RWPE2 (cell line): ENCODE data around the gene TMEM129.

Experiments
- ATAC-seq: fragments of 200-7000 bp; cut with Tn5 transposase; 3 replicates; pipeline ENCODE4 v1.9.1; 2021; ENCODE audit warnings: low read depth
- DNase-seq: peaks from one replicate; pipeline ENCODE4 v3.0.0-alpha.2; 2020; ENCODE audit warnings: low spot score
- H3K27ac ChIP-seq: fragments of 450-650 bp; 2 replicates; pipeline ENCODE4 v1.5.1; 2017; ENCODE audit warnings: mild to moderate bottlenecking; ENCODE audit not compliant: poor library complexity, severe bottlenecking
- H3K27me3 ChIP-seq: fragments of 250-450 bp; sonication (Bioruptor Pico); 2 replicates; pipeline ENCODE4 v1.5.1; 2021; ENCODE audit warnings: mild to moderate bottlenecking, moderate library complexity; ENCODE audit not compliant: insufficient read depth, poor library complexity, severe bottlenecking
- H3K36me3 ChIP-seq: fragments of 250-450 bp; sonication (Bioruptor Pico); 2 replicates; pipeline ENCODE4 v1.5.1; 2020; ENCODE audit warnings: low read depth, mild to moderate bottlenecking, moderate library complexity
- H3K4me1 ChIP-seq: fragments of 250-450 bp; sonication (Bioruptor Pico); 2 replicates; pipeline ENCODE4 v1.5.1; 2021; ENCODE audit warnings: mild to moderate bottlenecking, moderate library complexity; ENCODE audit not compliant: insufficient read depth, poor library complexity, severe bottlenecking
- H3K4me3 ChIP-seq: fragments of 250-450 bp; sonication (Bioruptor Pico); 2 replicates; pipeline ENCODE4 v1.5.1; 2021; ENCODE audit warnings: mild to moderate bottlenecking, moderate library complexity; ENCODE audit not compliant: severe bottlenecking
- H3K9me3 ChIP-seq: fragments of 250-450 bp; sonication (Bioruptor Pico); 2 replicates; pipeline ENCODE4 v1.5.1; 2021; ENCODE audit warnings: mild to moderate bottlenecking, moderate library complexity; ENCODE audit not compliant: severe bottlenecking
- TF ChIP-seq, protein P1 (sequence below): fragments of 450-650 bp; IDR thresholded peaks from one replicate; pipeline ENCODE4 v1.5.1; 2017; ENCODE audit warnings: mild to moderate bottlenecking, moderate library complexity; ENCODE audit not compliant: poor library complexity, severe bottlenecking

The TMEM129 gene

DNA sequence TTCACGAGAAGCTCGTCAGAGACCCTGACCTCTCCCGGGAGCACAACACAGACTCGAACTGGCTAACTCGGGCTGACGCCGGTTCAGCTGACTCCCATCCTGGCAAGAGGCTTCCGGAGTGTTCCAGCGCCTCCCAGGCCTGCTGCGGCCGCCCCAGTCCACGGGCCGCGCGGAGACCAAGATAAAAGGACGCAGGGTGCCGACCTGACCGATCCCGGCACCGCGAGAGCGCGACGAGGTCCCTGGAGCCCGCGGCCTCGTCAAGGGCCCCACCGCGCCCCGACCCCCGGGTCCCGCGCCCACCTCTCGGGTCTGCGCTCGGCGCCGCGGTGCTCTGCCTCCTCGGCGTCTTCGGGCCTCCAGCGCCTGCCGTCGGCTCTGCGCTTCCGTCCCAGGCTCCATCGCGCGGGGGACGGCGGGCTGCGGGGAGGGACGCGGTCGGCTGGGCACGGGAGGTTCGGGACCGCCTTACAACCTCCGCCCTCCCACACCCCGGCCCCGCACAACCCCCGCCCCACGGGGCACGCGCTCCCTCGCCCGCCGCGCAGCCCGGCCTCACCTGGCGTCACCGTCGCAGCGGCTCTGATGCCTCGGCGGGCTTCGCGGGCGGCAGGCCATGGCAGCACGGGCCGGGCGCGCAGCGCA lies 9.4 kb downstream of the TMEM129 start:
- no peak for DNase-seq

DNA sequence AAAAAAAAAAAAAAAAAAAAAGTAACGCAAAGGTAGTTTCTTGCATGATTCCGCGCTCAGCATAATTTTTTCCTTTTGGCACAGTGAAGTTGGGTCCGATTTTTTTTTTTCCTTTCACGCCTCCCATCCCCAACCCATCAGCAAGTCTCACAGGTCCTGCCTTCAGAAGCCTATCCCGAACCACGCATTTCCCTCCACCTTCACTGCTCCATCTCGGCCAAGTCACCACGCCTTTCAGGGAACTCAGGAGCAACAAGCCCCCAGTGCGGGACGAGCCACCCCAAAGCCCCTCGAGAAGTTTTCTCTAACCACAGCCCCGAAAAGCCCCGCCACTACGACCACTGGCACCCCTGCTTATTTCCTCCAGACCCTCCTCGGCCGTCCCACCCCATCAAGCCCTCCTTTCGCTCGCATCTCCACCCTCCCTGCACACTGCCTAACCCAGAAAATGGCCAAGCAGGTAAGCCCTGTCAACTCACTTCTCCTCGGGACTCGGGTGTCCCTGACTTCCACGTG lies 10.0 kb downstream of the TMEM129 start:
- DNase-seq (peak; percentile 38), ATAC-seq (no peak; the same call in 2 of the 3 replicates)
- Histone ChIP-seq H3K27me3 (no peaks in the 10 kb centered on the region), H3K9me3 (no peaks in the 10 kb centered on the region), H3K36me3 (peaks cover 47% of the 10 kb centered on the region), H3K4me1 (peaks cover 4% of the 10 kb centered on the region), H3K4me3 (peak overlapping the region; percentile 79), H3K27ac (peak overlapping the region; percentile 85)
- TF ChIP-seq, protein P1, sequence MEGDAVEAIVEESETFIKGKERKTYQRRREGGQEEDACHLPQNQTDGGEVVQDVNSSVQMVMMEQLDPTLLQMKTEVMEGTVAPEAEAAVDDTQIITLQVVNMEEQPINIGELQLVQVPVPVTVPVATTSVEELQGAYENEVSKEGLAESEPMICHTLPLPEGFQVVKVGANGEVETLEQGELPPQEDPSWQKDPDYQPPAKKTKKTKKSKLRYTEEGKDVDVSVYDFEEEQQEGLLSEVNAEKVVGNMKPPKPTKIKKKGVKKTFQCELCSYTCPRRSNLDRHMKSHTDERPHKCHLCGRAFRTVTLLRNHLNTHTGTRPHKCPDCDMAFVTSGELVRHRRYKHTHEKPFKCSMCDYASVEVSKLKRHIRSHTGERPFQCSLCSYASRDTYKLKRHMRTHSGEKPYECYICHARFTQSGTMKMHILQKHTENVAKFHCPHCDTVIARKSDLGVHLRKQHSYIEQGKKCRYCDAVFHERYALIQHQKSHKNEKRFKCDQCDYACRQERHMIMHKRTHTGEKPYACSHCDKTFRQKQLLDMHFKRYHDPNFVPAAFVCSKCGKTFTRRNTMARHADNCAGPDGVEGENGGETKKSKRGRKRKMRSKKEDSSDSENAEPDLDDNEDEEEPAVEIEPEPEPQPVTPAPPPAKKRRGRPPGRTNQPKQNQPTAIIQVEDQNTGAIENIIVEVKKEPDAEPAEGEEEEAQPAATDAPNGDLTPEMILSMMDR, result no peak

More for the DNA sequence above, 9.4 kb downstream of the TMEM129 start:
- Histone ChIP-seq H3K4me1 (peaks cover 4% of the 10 kb centered on the region), H3K4me3 (peak overlapping the region; percentile 79), H3K27ac (peak overlapping the region; percentile 85), H3K9me3 (no peaks in the 10 kb centered on the region), H3K27me3 (no peaks in the 10 kb centered on the region), H3K36me3 (peaks cover 41% of the 10 kb centered on the region)
- TF ChIP-seq, protein P1, result no peak
- peak; percentile 8; the same call in 1 of the 3 replicates for ATAC-seq

DNA sequence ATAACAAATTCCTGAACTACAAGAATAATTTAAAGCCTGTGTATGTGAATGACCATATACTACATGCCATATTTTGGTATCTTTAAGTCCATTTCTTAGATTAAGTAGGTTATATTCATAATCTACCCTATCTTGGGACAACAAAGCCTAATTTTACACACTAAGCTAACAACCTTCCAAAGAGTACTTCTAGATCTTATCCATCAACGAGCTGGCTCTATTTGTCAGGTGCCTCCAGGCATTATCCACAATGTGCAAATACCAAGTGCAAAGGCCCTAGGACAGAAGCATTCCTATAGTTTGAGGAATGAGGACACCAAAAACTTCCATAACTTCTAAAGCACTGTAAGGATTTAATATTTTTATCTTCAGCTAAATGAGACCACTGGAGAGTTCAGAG lies 12.5 kb downstream of the TMEM129 start:
- H3K36me3 ChIP-seq, result peaks cover 67% of the 10 kb centered on the region

DNA sequence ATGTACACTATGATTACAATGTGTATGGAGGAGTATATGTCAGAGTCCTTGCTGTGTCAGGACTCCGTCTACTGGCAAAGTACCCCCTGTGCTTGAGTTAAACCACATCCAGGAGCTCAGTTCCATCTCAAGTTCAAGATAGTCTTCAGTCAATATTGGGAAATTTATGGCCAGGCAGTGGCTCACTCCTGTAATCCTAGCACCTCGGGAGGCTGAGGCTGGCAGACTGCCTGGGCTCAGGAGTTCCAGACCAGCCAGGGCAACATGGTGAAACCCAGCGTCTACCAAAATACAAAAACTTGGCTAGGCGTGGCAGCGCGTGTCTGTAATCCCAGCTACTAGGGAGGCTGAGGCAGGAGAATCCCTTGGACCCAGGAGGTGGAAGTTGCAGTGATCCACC lies 14.8 kb downstream of the TMEM129 start:
- Histone ChIP-seq H3K4me3 (no peak overlapping the region), H3K27ac (no peak overlapping the region), H3K27me3 (no peaks in the 10 kb centered on the region), H3K4me1 (peaks cover 4% of the 10 kb centered on the region), H3K36me3 (peaks cover 90% of the 10 kb centered on the region), H3K9me3 (no peaks in the 10 kb centered on the region)
- ATAC-seq (no peak), DNase-seq (no peak)
- TF ChIP-seq, protein P1, result no peak

More for the DNA sequence above, 12.5 kb downstream of the TMEM129 start:
- TF ChIP-seq, protein P1, result no peak
- no peaks in the 10 kb centered on the region for H3K9me3 ChIP-seq
- no peak overlapping the region for H3K27ac ChIP-seq
- H3K4me1 ChIP-seq, result peaks cover 4% of the 10 kb centered on the region
- no peak for DNase-seq
- no peaks in the 10 kb centered on the region for H3K27me3 ChIP-seq
- ATAC-seq, result no peak
- no peak overlapping the region for H3K4me3 ChIP-seq

DNA sequence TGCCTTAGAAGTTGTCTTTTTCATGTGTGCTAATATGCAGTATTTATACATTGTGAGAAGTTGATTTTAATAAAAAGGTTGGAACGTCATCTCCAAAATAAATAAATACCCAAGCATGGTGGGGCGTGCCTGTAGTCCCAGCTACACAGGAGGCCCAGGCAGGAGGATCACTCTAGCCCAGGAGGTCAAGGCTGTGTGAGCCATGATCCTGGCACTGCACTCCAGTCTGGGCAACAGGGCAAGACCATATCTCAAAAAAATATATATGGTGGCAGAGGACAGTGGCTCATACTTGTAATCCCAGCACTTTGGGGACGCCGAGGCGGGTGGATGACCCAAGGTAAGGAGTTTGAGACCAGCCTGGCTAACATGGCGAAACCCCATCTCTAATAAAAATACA lies 15.4 kb downstream of the TMEM129 start:
- H3K4me3 ChIP-seq, result no peak overlapping the region
- peaks cover 92% of the 10 kb centered on the region for H3K36me3 ChIP-seq
- H3K9me3 ChIP-seq, result no peaks in the 10 kb centered on the region
- no peak overlapping the region for H3K27ac ChIP-seq
- ATAC-seq (no peak), DNase-seq (no peak)
- peaks cover 4% of the 10 kb centered on the region for H3K4me1 ChIP-seq
- no peaks in the 10 kb centered on the region for H3K27me3 ChIP-seq
- TF ChIP-seq, protein P1, result no peak
